ENCODE measurements around the gene GBP6. TPM values are rescaled to one million over a fixed set of nuclear protein-coding genes. Genes with fewer than 3 reads are reported as not detected.

GBP6 gene
- total and polyA plus RNA-seq, 4 donors, result 0.05 to 0.08 TPM; not detected in 2

- H3K4me1 ChIP-seq (ENCODE audit: control insufficient read depth in 4 of 4, insufficient read depth in 4 of 4, low read length in 3 of 4), result no peaks in the 10 kb centered on the region
- 57% methylated on average over 3 of the region's 3 CpGs for WGBS
- no peaks in the 10 kb centered on the region for H3K36me3 ChIP-seq (ENCODE audit: control insufficient read depth in 4 of 4, insufficient read depth in 3 of 4, low read depth in 1 of 4, low read length in 3 of 4)
- H3K9ac ChIP-seq (ENCODE audit: low read depth in 1 of 2, low read length in 2 of 2), result no peak overlapping the region
- no peak for TF ChIP-seq GABPA (IDR thresholded peaks at IDR 0.05 in 1 of 2, conservative IDR thresholded peaks at IDR 0.05 in 1 of 2)
- no peak for TF ChIP-seq TAF1 (conservative IDR thresholded peaks at IDR 0.05)
- no peak for TF ChIP-seq RAD21 (IDR thresholded peaks at IDR 0.05)
- TF ChIP-seq YY1 (IDR thresholded peaks at IDR 0.05), result no peak
- no peak for TF ChIP-seq FOXA2 (IDR thresholded peaks at IDR 0.05)
- TF ChIP-seq JUND (IDR thresholded peaks at IDR 0.05), result no peak
- no peak for TF ChIP-seq RXRA (IDR thresholded peaks at IDR 0.05)
- no peak for TF ChIP-seq HNF4G (IDR thresholded peaks at IDR 0.05)
- TF ChIP-seq MAX (IDR thresholded peaks at IDR 0.05), result no peak
- TF ChIP-seq SP1 (IDR thresholded peaks at IDR 0.05), result no peak
- TF ChIP-seq, protein P1, sequence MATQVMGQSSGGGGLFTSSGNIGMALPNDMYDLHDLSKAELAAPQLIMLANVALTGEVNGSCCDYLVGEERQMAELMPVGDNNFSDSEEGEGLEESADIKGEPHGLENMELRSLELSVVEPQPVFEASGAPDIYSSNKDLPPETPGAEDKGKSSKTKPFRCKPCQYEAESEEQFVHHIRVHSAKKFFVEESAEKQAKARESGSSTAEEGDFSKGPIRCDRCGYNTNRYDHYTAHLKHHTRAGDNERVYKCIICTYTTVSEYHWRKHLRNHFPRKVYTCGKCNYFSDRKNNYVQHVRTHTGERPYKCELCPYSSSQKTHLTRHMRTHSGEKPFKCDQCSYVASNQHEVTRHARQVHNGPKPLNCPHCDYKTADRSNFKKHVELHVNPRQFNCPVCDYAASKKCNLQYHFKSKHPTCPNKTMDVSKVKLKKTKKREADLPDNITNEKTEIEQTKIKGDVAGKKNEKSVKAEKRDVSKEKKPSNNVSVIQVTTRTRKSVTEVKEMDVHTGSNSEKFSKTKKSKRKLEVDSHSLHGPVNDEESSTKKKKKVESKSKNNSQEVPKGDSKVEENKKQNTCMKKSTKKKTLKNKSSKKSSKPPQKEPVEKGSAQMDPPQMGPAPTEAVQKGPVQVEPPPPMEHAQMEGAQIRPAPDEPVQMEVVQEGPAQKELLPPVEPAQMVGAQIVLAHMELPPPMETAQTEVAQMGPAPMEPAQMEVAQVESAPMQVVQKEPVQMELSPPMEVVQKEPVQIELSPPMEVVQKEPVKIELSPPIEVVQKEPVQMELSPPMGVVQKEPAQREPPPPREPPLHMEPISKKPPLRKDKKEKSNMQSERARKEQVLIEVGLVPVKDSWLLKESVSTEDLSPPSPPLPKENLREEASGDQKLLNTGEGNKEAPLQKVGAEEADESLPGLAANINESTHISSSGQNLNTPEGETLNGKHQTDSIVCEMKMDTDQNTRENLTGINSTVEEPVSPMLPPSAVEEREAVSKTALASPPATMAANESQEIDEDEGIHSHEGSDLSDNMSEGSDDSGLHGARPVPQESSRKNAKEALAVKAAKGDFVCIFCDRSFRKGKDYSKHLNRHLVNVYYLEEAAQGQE (IDR thresholded peaks at IDR 0.05), result no peak
- no peak overlapping the region for H3K27ac ChIP-seq (ENCODE audit: low read depth in 1 of 2, low read length in 2 of 2)
- no peaks in the 10 kb centered on the region for H3K27me3 ChIP-seq (ENCODE audit: control insufficient read depth in 4 of 4, insufficient read depth in 4 of 4, low read length in 3 of 4)
- H3K9me3 ChIP-seq (ENCODE audit: control insufficient read depth in 4 of 4, low read length in 3 of 4), result no peaks in the 10 kb centered on the region
- DNase-seq (ENCODE audit: low spot score), result no peak
- no peak overlapping the region for H3K4me3 ChIP-seq (ENCODE audit: low read depth in 1 of 3, low read length in 3 of 3)
Observed at GRCh38 chr1:89332461-89332860, 31.4 kb upstream of the GBP6 start.

DNA sequence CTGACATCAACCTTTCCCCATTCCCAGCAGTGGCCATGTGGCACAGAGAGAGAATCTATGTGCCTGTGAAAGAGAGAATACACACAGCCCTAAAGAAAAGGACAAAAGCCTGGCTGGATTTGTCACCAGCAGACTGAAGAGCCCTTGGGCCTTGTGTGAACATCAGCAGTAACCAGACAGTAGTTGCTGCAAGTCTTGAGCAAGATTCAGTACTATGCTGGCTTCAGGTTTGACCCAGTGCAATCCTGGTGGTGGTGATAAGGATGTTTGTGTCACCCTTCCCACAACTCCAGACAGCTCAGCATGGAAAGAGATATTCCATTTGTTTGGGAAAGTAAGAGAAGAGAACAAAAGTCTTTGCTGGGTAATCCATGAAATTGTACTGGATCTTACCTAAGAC is 28.4 kb upstream of the GBP6 start:
- no peak for DNase-seq (ENCODE audit: low spot score)
- H3K9ac ChIP-seq (ENCODE audit: low read depth in 1 of 2, low read length in 2 of 2), result no peak overlapping the region
- no peak for TF ChIP-seq RAD21 (IDR thresholded peaks at IDR 0.05)
- TF ChIP-seq HNF4A (conservative IDR thresholded peaks at IDR 0.05), result no peak
- TF ChIP-seq, protein P1 (IDR thresholded peaks at IDR 0.05), result no peak
- no peak for TF ChIP-seq CTCF (IDR thresholded peaks at IDR 0.05; ENCODE audit: low read depth, low read length, missing input control)
- TF ChIP-seq HNF4G (IDR thresholded peaks at IDR 0.05), result no peak
- no peaks in the 10 kb centered on the region for H3K4me1 ChIP-seq (ENCODE audit: control insufficient read depth in 4 of 4, insufficient read depth in 4 of 4, low read length in 3 of 4)
- H3K4me3 ChIP-seq (ENCODE audit: low read depth in 1 of 3, low read length in 3 of 3), result no peak overlapping the region
- no peak overlapping the region for H3K27ac ChIP-seq (ENCODE audit: low read depth in 1 of 2, low read length in 2 of 2)
- no peaks in the 10 kb centered on the region for H3K36me3 ChIP-seq (ENCODE audit: control insufficient read depth in 4 of 4, insufficient read depth in 3 of 4, low read depth in 1 of 4, low read length in 3 of 4)
- no peaks in the 10 kb centered on the region for H3K27me3 ChIP-seq (ENCODE audit: control insufficient read depth in 4 of 4, insufficient read depth in 4 of 4, low read length in 3 of 4)
- H3K9me3 ChIP-seq (ENCODE audit: control insufficient read depth in 4 of 4, low read length in 3 of 4), result no peaks in the 10 kb centered on the region

All from liver (tissue), 9 donors.